Neural progenitor cell (in vitro differentiated cells): ENCODE data around the gene GABRR3.

Source experiments
- EZH2phosphoT487 ChIP-seq: fragments of 200-600 bp; sonication (generic); IDR thresholded peaks from 2 replicates; pipeline ENCODE4 v1.6.1; 2017; ENCODE audit warnings: antibody characterized with exemption
- TF ChIP-seq, protein P1 (sequence below): fragments of 200-600 bp; sonication (generic); IDR thresholded peaks from 2 replicates; pipeline ENCODE4 v1.5.1; 2017; ENCODE audit warnings: antibody characterized with exemption, mild to moderate bottlenecking

DNA sequence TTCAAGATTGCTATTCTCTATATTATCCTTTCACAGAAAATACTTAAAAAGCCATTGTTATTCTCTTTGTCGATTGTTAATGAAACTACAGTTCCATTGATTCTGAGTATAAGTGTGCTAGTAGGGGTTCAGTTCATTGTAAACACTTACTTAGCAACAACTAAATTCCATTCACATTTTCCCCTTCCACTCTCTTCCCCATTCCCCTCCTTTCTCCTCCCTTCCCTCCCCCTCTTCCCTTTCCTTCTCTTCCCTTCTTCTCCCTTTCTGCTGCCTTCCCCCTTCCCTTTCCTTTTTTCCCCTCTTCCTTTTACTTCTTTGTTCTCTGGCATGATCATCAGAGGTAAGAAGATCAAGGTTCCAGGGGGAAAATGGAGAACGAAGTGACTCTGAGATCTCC lies 41.6 kb downstream of the GABRR3 start:
- TF ChIP-seq, protein P1, sequence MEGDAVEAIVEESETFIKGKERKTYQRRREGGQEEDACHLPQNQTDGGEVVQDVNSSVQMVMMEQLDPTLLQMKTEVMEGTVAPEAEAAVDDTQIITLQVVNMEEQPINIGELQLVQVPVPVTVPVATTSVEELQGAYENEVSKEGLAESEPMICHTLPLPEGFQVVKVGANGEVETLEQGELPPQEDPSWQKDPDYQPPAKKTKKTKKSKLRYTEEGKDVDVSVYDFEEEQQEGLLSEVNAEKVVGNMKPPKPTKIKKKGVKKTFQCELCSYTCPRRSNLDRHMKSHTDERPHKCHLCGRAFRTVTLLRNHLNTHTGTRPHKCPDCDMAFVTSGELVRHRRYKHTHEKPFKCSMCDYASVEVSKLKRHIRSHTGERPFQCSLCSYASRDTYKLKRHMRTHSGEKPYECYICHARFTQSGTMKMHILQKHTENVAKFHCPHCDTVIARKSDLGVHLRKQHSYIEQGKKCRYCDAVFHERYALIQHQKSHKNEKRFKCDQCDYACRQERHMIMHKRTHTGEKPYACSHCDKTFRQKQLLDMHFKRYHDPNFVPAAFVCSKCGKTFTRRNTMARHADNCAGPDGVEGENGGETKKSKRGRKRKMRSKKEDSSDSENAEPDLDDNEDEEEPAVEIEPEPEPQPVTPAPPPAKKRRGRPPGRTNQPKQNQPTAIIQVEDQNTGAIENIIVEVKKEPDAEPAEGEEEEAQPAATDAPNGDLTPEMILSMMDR: no peak
- TF ChIP-seq EZH2phosphoT487: no peak
